Central memory CD8-positive, alpha-beta T cell (primary cell): Measurements from ENCODE around the gene KLHL35.

ENCODE experiments used
- ATAC-seq: fragments of 150-1000 bp; cut with Tn5 transposase; replicated peaks from 2 replicates; pipeline ENCODE4 v1.10.0; 2022; ENCODE audit warnings: mild to moderate bottlenecking, moderate FRiP score, moderate number of reproducible peaks; ENCODE audit not compliant: poor library complexity, severe bottlenecking; ENCODE audit errors: extremely low read depth
- DNase-seq, 2 donors: peaks; one replicate each; pipeline ENCODE4 v3.0.0; 2021; ENCODE audit warnings: low spot score in 2 of 2
- H3K27ac Mint-ChIP-seq: one replicate; pipeline ENCODE4 v1.8.0; 2022; ENCODE audit warnings: low read depth, mild to moderate bottlenecking, moderate library complexity, mixed read lengths
- H3K27me3 Mint-ChIP-seq: one replicate; pipeline ENCODE4 v1.8.0; 2022; ENCODE audit warnings: mixed read lengths
- H3K36me3 Mint-ChIP-seq: one replicate; pipeline ENCODE4 v1.8.0; 2022; ENCODE audit warnings: mild to moderate bottlenecking, moderate library complexity, mixed read lengths; ENCODE audit not compliant: insufficient read depth
- H3K4me1 Mint-ChIP-seq: one replicate; pipeline ENCODE4 v1.8.0; 2022; ENCODE audit warnings: mixed read lengths
- H3K4me3 Mint-ChIP-seq: one replicate; pipeline ENCODE4 v1.8.0; 2022; ENCODE audit warnings: mild to moderate bottlenecking, moderate library complexity, mixed read lengths
- H3K9me3 Mint-ChIP-seq: one replicate; pipeline ENCODE4 v1.8.0; 2022; ENCODE audit warnings: mixed read lengths

KLHL35 gene

DNA sequence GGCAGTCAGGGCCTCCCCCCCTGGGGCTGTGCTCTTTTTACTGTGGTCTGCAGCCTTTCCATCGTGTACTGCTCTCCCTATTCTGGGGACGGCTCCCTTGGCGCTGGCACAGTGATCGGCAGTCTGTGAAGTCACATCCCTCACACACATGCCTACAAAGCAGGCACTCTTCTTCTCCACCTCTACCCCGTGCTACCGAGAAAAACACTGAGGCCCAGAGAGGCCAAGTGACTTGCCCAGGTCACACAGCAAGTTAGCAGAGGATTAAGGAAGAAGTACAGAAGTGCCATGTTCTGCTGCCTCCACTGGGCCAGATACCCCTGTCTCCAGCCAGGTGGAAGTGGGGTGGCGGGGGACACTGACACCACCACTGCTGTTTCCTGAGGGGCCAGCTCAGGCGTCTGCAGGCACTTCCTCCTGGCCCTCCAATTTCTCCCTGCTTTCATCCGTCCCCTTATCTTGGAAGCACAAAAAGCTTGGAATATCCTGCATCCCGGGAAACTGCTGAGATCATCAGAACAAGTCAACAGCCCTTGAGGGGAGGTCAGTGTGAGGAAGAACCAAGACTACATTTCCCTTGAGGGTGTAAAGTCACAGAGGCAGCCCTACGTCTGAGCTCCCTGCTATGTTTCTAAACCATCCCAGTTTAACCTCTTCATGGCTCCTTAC is 30.2 kb upstream of the KLHL35 start:
- Mint-ChIP-seq H3K27me3 (no peaks in the 10 kb centered on the region), H3K27ac (no peak overlapping the region), H3K9me3 (no peaks in the 10 kb centered on the region), H3K4me3 (no peak overlapping the region), H3K4me1 (peaks cover 16% of the 10 kb centered on the region), H3K36me3 (peaks cover 3% of the 10 kb centered on the region)
- DNase-seq (no peak), ATAC-seq (no peak)

DNA sequence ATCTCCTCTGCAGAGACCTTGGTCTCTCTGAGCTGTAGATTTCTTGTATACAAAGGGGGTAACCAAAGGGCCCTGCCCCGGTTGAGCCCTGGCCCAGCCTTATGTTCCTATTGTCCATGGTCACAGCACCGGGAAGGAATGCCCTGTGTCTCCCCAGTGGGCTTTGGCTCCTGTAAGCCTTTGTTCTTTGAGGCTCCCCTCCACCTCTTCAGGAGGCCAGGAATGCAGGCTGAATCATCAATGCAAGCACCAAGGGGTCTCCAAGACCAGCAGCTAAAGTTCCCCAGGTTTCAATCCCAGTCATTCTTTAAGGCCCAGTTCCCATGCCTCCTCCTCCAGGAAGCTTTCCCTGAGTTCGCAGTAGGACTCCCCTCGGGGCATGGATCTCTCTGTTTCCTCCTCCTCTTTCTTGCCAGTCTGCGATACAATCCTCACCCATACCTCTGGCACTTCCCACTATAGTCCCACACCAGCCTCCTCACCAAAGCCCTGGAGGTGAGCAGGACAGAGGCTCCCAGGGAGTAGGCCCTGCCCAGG is 29.2 kb upstream of the KLHL35 start:
- H3K36me3 Mint-ChIP-seq: peaks cover 3% of the 10 kb centered on the region

GRCh38 chr11:75461151-75461550 is 28.1 kb upstream of the KLHL35 start:
- Mint-ChIP-seq H3K4me1 (peaks cover 10% of the 10 kb centered on the region), H3K27me3 (no peaks in the 10 kb centered on the region), H3K27ac (no peak overlapping the region), H3K4me3 (no peak overlapping the region), H3K9me3 (no peaks in the 10 kb centered on the region), H3K36me3 (peaks cover 3% of the 10 kb centered on the region)
- no peak for DNase-seq
- ATAC-seq: no peak

More for the DNA sequence above, 29.2 kb upstream of the KLHL35 start:
- H3K9me3 Mint-ChIP-seq: no peaks in the 10 kb centered on the region
- H3K27me3 Mint-ChIP-seq: no peaks in the 10 kb centered on the region
- no peak overlapping the region for H3K27ac Mint-ChIP-seq
- peaks cover 16% of the 10 kb centered on the region for H3K4me1 Mint-ChIP-seq
- no peak overlapping the region for H3K4me3 Mint-ChIP-seq
- ATAC-seq (no peak), DNase-seq (no peak)

- no peak overlapping the region for H3K27ac Mint-ChIP-seq
- no peak overlapping the region for H3K4me3 Mint-ChIP-seq
- H3K9me3 Mint-ChIP-seq: no peaks in the 10 kb centered on the region
- DNase-seq: no peak
- no peak for ATAC-seq
- peaks cover 2% of the 10 kb centered on the region for H3K36me3 Mint-ChIP-seq
- H3K4me1 Mint-ChIP-seq: no peaks in the 10 kb centered on the region
- H3K27me3 Mint-ChIP-seq: no peaks in the 10 kb centered on the region
Observed at GRCh38 chr11:75456596-75457183, 23.7 kb upstream of the KLHL35 start.

DNA sequence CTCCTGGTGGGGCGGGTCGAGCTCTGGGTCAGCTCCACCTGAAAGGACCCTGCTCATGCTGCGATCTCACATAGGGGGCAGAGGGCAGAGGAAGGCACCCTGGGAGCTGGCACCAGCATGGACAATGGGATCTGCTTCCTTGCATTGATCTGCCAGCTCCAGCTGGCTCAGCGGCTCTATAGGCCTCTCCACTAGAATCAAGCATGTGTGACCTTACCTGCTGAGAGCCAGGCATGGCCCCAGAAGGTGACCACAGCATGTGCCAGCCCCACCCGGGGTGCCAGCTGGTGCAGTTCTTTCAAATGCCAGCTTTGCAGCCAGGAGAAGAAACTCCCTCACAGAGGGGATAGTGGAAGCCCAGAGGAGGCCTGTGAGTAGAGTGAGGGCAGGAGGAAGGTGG is 22.0 kb upstream of the KLHL35 start:
- no peaks in the 10 kb centered on the region for H3K4me1 Mint-ChIP-seq
- no peaks in the 10 kb centered on the region for H3K9me3 Mint-ChIP-seq
- no peak overlapping the region for H3K27ac Mint-ChIP-seq
- no peak overlapping the region for H3K4me3 Mint-ChIP-seq
- ATAC-seq (no peak), DNase-seq (no peak)
- H3K36me3 Mint-ChIP-seq: peaks cover 5% of the 10 kb centered on the region
- no peaks in the 10 kb centered on the region for H3K27me3 Mint-ChIP-seq

DNA sequence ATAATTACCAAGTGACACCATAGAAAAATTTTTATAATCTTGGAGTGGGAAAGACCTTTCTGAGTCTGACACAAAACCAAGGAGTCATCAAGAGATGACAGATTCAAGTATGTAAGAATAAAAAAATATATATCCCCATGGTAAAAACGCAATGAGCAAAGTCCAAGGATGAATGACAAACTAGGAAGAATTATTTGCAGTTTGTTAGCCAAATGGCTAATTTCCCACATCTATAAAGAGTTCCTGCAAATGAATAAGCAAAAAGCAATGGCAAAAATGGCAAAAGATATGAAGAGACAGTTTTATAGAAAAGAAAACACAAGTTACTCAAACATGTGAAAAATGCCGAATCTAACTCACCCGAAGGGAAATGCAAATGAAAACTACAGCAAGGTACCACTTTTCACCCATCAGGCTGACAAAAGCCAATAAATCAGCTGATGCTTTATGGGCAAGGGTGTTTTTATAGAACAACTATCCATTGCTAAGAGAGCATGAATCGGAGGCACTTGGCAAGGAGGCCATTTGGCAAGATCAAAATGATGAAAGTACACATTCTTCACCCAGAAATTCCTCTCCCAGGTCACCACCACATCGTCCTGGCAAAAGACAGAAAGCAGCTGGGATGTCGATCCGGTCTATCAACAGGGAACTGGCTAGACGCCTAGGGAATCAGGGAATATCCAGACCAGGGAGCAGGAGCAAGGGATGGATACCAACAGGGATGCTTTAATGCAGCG is 21.1 kb upstream of the KLHL35 start:
- DNase-seq: no peak

DNA sequence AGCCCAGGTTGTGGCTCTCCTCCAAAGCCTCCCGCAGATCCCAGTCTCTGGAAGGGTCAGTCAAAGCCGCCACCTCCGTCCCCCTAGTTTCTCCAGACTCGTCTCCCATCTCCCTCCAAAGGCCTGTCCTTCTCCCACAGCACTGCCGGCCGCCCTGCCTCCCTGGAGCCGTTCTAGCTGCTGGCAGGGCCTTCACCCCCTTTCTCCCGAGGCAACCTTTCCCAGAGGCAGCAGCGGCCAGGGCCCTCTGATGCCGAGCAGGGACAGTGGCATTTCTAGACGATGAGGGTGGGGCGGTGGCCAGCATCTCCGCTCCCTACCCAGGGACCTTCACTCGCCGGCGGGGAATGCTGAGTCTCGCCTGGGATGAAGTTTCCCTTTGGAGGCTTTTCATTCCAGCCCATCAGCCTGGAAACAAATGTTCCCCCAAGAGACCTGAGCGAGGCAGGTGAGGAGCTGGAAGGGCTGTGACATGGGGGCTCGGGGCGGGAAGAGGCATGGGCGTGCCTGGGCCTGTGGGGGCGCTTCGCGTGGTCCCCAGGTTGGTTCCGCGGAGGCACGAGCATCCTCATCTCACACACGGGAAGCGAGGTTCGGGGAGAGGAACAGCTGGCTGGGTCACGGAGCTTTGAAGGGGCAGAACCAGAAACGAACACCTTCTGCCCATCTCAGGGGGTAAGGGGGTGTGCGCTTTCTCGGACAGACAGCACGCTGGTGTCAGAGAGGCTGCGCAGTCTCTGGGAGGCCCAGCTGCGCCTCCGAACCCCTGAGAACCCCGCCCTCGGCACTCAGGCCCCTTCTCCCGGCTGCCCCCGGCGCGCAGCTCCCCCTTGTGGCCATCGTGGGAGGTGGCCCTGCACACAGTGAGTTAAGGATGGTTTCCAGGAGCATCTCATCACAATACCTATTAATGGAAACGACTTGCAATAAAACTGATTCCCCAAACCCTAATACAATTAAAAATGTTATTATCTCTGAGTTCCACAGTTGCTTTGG is 18.1 kb upstream of the KLHL35 start:
- no peaks in the 10 kb centered on the region for H3K4me1 Mint-ChIP-seq
- ATAC-seq (no peak), DNase-seq (no peak)
- peaks cover 4% of the 10 kb centered on the region for H3K36me3 Mint-ChIP-seq
- H3K27ac Mint-ChIP-seq: no peak overlapping the region
- no peaks in the 10 kb centered on the region for H3K9me3 Mint-ChIP-seq
- no peak overlapping the region for H3K4me3 Mint-ChIP-seq
- no peaks in the 10 kb centered on the region for H3K27me3 Mint-ChIP-seq

More for the DNA sequence above, 21.1 kb upstream of the KLHL35 start:
- Mint-ChIP-seq H3K27me3 (no peaks in the 10 kb centered on the region), H3K27ac (peak overlapping the region; percentile 63), H3K36me3 (peaks cover 5% of the 10 kb centered on the region), H3K4me1 (no peaks in the 10 kb centered on the region), H3K9me3 (no peaks in the 10 kb centered on the region), H3K4me3 (no peak overlapping the region)
- no peak for ATAC-seq

DNA sequence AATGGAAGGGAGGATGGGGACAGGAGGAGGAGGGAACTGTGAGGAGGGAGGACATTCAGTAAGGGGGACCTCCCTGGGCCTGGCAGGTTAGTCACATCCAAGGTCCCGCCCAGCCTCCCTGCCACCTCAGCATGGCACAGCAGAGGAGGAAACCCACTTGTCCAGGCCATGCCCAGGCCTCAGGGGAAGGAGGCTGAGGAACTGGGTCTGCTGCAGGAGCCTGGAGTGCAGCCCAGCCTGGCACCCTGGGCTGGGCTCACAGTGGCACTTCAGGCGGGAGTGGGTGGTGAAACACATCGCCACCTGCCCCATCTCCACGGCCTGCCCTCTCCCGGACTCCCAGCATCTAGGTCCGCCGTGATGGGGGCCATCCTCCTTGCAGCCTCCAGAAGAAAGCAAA is 17.2 kb upstream of the KLHL35 start:
- peaks cover 4% of the 10 kb centered on the region for H3K36me3 Mint-ChIP-seq
- no peak overlapping the region for H3K4me3 Mint-ChIP-seq
- ATAC-seq (no peak), DNase-seq (no peak)
- H3K27me3 Mint-ChIP-seq: no peaks in the 10 kb centered on the region
- H3K9me3 Mint-ChIP-seq: no peaks in the 10 kb centered on the region
- H3K4me1 Mint-ChIP-seq: peaks cover 4% of the 10 kb centered on the region
- no peak overlapping the region for H3K27ac Mint-ChIP-seq

GRCh38 chr11:75449776-75450175 is 16.8 kb upstream of the KLHL35 start:
- Mint-ChIP-seq H3K4me3 (no peak overlapping the region), H3K9me3 (no peaks in the 10 kb centered on the region), H3K4me1 (peaks cover 5% of the 10 kb centered on the region), H3K27me3 (no peaks in the 10 kb centered on the region), H3K36me3 (peaks cover 4% of the 10 kb centered on the region), H3K27ac (no peak overlapping the region)
- DNase-seq: no peak
- ATAC-seq: no peak

DNA sequence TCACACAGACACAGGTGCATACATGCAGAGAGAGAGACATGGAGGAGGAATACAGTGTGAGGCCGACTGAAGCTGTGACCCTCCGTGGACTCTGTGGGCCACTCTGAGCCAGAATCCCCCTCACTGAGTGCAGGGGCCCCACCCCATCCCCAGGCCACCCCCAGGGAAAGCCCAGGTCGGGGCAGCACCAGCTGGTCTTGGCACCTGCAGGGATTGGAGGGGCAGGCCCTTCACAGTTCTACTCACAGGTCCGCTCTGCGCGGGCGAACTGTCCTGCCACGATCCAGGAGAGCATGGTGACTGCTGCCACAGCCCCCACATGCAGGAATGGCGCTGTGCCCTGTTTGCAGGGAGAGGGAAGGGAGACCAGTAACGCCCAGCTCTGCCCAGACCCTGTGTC is 16.3 kb upstream of the KLHL35 start:
- no peaks in the 10 kb centered on the region for H3K27me3 Mint-ChIP-seq
- ATAC-seq: no peak
- DNase-seq: no peak
- no peaks in the 10 kb centered on the region for H3K9me3 Mint-ChIP-seq
- H3K36me3 Mint-ChIP-seq: peaks cover 4% of the 10 kb centered on the region
- H3K27ac Mint-ChIP-seq: no peak overlapping the region
- H3K4me1 Mint-ChIP-seq: peaks cover 5% of the 10 kb centered on the region
- H3K4me3 Mint-ChIP-seq: no peak overlapping the region

GRCh38 chr11:75447415-75447814 is 14.4 kb upstream of the KLHL35 start:
- Mint-ChIP-seq H3K4me3 (no peak overlapping the region), H3K36me3 (peaks cover 4% of the 10 kb centered on the region), H3K4me1 (peaks cover 5% of the 10 kb centered on the region), H3K27me3 (no peaks in the 10 kb centered on the region), H3K9me3 (no peaks in the 10 kb centered on the region), H3K27ac (no peak overlapping the region)
- no peak for ATAC-seq
- DNase-seq: no peak

DNA sequence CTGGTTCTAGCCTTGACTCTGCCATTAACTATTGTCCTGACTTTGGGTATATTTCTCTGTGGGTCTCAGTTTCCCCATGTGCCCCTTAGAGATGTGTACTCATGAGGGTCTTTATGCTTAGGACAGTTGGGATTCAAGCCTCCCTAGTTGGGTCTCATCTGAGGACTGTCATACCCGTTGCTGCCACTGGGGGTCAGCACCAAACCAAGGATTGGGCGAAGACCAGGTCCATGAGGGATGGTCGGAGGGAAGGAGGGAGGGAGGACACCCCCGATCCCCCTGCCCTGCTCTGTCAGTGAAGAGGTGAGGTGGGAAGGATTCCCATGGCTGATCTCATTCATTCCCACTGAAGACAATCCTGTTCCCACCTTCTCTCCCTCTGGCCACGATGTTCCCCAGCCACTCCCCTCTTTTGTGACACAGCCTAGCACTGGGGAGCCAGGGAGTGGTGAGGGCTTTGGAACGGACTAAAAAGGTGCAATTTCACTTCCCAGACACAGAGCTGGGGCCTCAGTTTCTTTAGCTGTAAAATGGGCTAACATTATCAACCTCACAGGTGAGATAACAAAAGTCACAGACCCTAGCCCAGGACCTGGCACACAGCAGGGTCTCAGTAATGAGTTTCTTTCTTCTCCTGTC is 12.4 kb upstream of the KLHL35 start:
- DNase-seq: peak; percentile 53 to 64
- Mint-ChIP-seq H3K27me3 (no peaks in the 10 kb centered on the region), H3K27ac (no peak overlapping the region), H3K4me3 (no peak overlapping the region), H3K36me3 (peaks cover 2% of the 10 kb centered on the region), H3K4me1 (peaks cover 5% of the 10 kb centered on the region), H3K9me3 (no peaks in the 10 kb centered on the region)
- ATAC-seq: peak; percentile 82
